SK-N-SH (cell line): ENCODE results near the gene PRKACA.

Experiments
- CTCF ChIP-seq: fragments of 200-600 bp; sonication (generic); IDR thresholded peaks from 2 replicates; pipeline ENCODE4 v1.6.1; 2017; ENCODE audit warnings: antibody characterized with exemption, mild to moderate bottlenecking, moderate library complexity
- NRF1 ChIP-seq: IDR thresholded peaks from 2 replicates; pipeline ENCODE4 v1.6.1; 2012; ENCODE audit warnings: low read depth, mild to moderate bottlenecking, low read length

GRCh38 chr19:14085309-14085995, 32.1 kb downstream of the PRKACA start, which contains the start of gene C19orf67:
- TF ChIP-seq CTCF (no peak), NRF1 (no peak)
